ENCODE data around the gene OSBPL10.

OSBPL10 gene

DNA sequence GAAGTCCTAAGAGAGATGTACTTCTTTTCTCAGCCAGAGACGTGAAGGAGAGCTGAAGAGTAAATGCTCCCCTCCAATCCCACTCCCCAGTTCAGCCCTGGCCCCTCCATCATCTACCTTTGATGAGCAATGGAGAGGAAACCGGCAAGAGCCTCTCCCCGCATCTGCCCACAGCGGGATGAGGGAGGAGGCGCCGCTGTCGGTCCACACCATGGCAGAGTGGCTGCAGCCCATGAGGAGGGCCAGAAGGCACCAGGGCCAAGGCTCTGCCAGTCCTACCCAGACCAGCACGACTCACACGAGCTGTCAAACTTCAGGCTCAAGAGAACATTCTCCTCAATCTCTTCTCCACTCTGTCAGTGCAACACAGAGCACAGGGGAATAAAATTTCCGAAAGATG lies 129.8 kb downstream of the OSBPL10 start:
- Histone ChIP-seq H3K27me3 (ENCODE audit: control insufficient read depth in 1 of 2, insufficient read depth in 2 of 2, low read length in 2 of 2) (no peaks in the 10 kb centered on the region), H3K9ac (ENCODE audit: low read length in 2 of 2) (no peak overlapping the region), H3K36me3 (ENCODE audit: control insufficient read depth in 2 of 2, insufficient read depth in 2 of 2, low read length in 2 of 2) (no peaks in the 10 kb centered on the region), H3K9me3 (ENCODE audit: control insufficient read depth in 2 of 2, low read length in 2 of 2) (no peaks in the 10 kb centered on the region), H3K4me1 (ENCODE audit: control insufficient read depth, insufficient read depth, low read length) (no peaks in the 10 kb centered on the region), H3K27ac (ENCODE audit: low read length) (no peak overlapping the region), H3K4me3 (ENCODE audit: low read length in 2 of 2) (no peak overlapping the region)

- Histone ChIP-seq H3K36me3 (ENCODE audit: control insufficient read depth in 2 of 2, insufficient read depth in 2 of 2, low read length in 2 of 2) (no peaks in the 10 kb centered on the region), H3K4me3 (ENCODE audit: low read length in 2 of 2) (no peak overlapping the region), H3K9ac (ENCODE audit: low read length in 2 of 2) (no peak overlapping the region), H3K4me1 (ENCODE audit: control insufficient read depth, insufficient read depth, low read length) (no peaks in the 10 kb centered on the region), H3K27ac (ENCODE audit: low read length) (no peak overlapping the region), H3K27me3 (ENCODE audit: control insufficient read depth in 1 of 2, insufficient read depth in 2 of 2, low read length in 2 of 2) (no peaks in the 10 kb centered on the region), H3K9me3 (ENCODE audit: control insufficient read depth in 2 of 2, low read length in 2 of 2) (no peaks in the 10 kb centered on the region)
Observed at GRCh38 chr3:31848911-31849310, 132.2 kb downstream of the OSBPL10 start.

DNA sequence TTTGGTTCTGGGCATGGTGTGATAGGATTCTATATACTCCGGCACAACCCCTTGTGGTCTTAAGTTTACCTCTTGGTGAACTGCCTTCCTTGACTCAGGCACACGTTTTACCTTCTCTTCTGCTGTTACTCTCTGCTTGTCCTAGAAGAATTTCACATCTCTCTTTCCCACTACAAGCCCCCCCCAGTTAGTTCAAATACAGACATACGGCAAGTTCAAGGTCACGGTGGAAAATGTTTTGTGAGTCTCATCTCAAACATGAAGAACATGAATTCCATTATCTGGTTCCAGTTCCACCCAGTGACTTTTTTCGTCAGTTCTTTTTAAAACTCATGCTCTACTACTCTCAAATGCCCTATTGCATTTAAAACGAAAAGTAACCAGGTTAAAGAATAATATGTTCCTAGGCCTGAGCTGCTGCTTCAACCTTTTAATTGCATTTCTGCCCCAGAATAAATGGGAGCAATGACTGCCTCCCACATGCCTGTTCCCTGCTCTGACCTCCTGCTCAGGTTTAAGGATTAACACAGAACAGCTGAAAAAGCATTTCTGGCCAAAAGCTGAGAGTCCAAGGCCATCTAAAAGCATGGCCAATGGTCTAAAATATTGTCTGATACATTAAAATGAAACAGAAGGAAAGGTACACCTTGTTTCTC lies 132.8 kb downstream of the OSBPL10 start:
- Histone ChIP-seq H3K27ac (ENCODE audit: low read length) (no peak overlapping the region), H3K4me1 (ENCODE audit: control insufficient read depth, insufficient read depth, low read length) (no peaks in the 10 kb centered on the region), H3K4me3 (ENCODE audit: low read length in 2 of 2) (no peak overlapping the region), H3K27me3 (ENCODE audit: control insufficient read depth in 1 of 2, insufficient read depth in 2 of 2, low read length in 2 of 2) (no peaks in the 10 kb centered on the region), H3K9me3 (ENCODE audit: control insufficient read depth in 2 of 2, low read length in 2 of 2) (no peaks in the 10 kb centered on the region), H3K9ac (ENCODE audit: low read length in 2 of 2) (no peak overlapping the region), H3K36me3 (ENCODE audit: control insufficient read depth in 2 of 2, insufficient read depth in 2 of 2, low read length in 2 of 2) (no peaks in the 10 kb centered on the region)

DNA sequence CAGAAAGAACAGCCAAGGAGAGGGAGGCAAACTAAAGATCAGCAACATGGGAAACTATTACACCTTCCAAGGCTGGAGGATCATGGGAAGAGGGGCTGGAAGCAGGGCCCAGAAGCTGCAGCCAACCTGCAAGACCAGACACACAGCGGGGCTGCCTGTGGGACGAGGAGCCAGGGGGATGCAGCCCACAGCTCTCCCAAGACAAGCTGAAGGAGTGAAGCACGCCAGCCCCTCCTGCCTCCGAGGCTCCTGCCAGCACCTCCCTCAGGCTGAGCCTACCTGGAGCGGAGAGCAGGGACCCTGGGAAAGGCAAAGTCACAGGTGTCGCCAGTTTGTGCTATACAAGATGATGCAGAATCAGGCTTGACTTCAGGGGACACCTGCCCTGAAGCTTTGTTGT lies 133.3 kb downstream of the OSBPL10 start:
- Histone ChIP-seq H3K4me3 (ENCODE audit: low read length in 2 of 2) (no peak overlapping the region), H3K36me3 (ENCODE audit: control insufficient read depth in 2 of 2, insufficient read depth in 2 of 2, low read length in 2 of 2) (no peaks in the 10 kb centered on the region), H3K4me1 (ENCODE audit: control insufficient read depth, insufficient read depth, low read length) (no peaks in the 10 kb centered on the region), H3K27me3 (ENCODE audit: control insufficient read depth in 1 of 2, insufficient read depth in 2 of 2, low read length in 2 of 2) (no peaks in the 10 kb centered on the region), H3K9me3 (ENCODE audit: control insufficient read depth in 2 of 2, low read length in 2 of 2) (no peaks in the 10 kb centered on the region), H3K27ac (ENCODE audit: low read length) (no peak overlapping the region), H3K9ac (ENCODE audit: low read length in 2 of 2) (no peak overlapping the region)

- Histone ChIP-seq H3K9me3 (ENCODE audit: control insufficient read depth in 2 of 2, low read length in 2 of 2) (no peaks in the 10 kb centered on the region), H3K4me1 (ENCODE audit: control insufficient read depth, insufficient read depth, low read length) (no peaks in the 10 kb centered on the region), H3K27ac (ENCODE audit: low read length) (no peak overlapping the region), H3K27me3 (ENCODE audit: control insufficient read depth in 1 of 2, insufficient read depth in 2 of 2, low read length in 2 of 2) (no peaks in the 10 kb centered on the region), H3K36me3 (ENCODE audit: control insufficient read depth in 2 of 2, insufficient read depth in 2 of 2, low read length in 2 of 2) (no peaks in the 10 kb centered on the region), H3K4me3 (ENCODE audit: low read length in 2 of 2) (no peak overlapping the region), H3K9ac (ENCODE audit: low read length in 2 of 2) (no peak overlapping the region)
Observed at GRCh38 chr3:31841515-31841914, 139.5 kb downstream of the OSBPL10 start.

DNA sequence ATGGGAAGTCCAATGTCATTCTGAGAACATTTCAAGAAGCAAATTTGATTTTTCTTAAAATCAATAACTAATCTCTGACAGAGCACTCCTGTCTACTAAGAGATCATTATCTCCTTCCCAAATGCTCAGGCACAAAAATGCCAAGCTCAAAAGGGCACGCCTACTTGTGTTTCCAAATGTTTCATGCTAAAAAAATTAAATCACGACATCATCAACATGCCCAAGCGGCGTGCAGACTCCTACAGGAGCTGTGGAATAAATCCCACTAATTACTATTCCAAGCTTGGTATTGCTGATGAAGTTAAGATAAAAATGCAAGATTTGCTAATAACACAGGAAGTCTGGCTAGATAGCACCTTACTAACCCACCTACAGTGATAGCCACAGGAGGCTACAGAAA lies 140.8 kb downstream of the OSBPL10 start:
- H3K36me3 ChIP-seq (ENCODE audit: control insufficient read depth in 2 of 2, insufficient read depth in 2 of 2, low read length in 2 of 2), result no peaks in the 10 kb centered on the region
- no peaks in the 10 kb centered on the region for H3K9me3 ChIP-seq (ENCODE audit: control insufficient read depth in 2 of 2, low read length in 2 of 2)
- no peak overlapping the region for H3K9ac ChIP-seq (ENCODE audit: low read length in 2 of 2)
- no peak overlapping the region for H3K27ac ChIP-seq (ENCODE audit: low read length)
- no peak overlapping the region for H3K4me3 ChIP-seq (ENCODE audit: low read length in 2 of 2)
- no peaks in the 10 kb centered on the region for H3K27me3 ChIP-seq (ENCODE audit: control insufficient read depth in 1 of 2, insufficient read depth in 2 of 2, low read length in 2 of 2)
- H3K4me1 ChIP-seq (ENCODE audit: control insufficient read depth, insufficient read depth, low read length), result no peaks in the 10 kb centered on the region

GRCh38 chr3:31839144-31839917 lies 141.7 kb downstream of the OSBPL10 start:
- H3K4me1 ChIP-seq (ENCODE audit: control insufficient read depth, insufficient read depth, low read length), result no peaks in the 10 kb centered on the region
- no peak overlapping the region for H3K9ac ChIP-seq (ENCODE audit: low read length in 2 of 2)
- H3K27ac ChIP-seq (ENCODE audit: low read length), result no peak overlapping the region
- no peaks in the 10 kb centered on the region for H3K36me3 ChIP-seq (ENCODE audit: control insufficient read depth in 2 of 2, insufficient read depth in 2 of 2, low read length in 2 of 2)
- no peak overlapping the region for H3K4me3 ChIP-seq (ENCODE audit: low read length in 2 of 2)
- no peaks in the 10 kb centered on the region for H3K9me3 ChIP-seq (ENCODE audit: control insufficient read depth in 2 of 2, low read length in 2 of 2)
- no peaks in the 10 kb centered on the region for H3K27me3 ChIP-seq (ENCODE audit: control insufficient read depth in 1 of 2, insufficient read depth in 2 of 2, low read length in 2 of 2)

- Histone ChIP-seq H3K9me3 (ENCODE audit: control insufficient read depth in 2 of 2, low read length in 2 of 2) (no peaks in the 10 kb centered on the region), H3K9ac (ENCODE audit: low read length in 2 of 2) (no peak overlapping the region), H3K4me3 (ENCODE audit: low read length in 2 of 2) (no peak overlapping the region), H3K36me3 (ENCODE audit: control insufficient read depth in 2 of 2, insufficient read depth in 2 of 2, low read length in 2 of 2) (no peaks in the 10 kb centered on the region), H3K27me3 (ENCODE audit: control insufficient read depth in 1 of 2, insufficient read depth in 2 of 2, low read length in 2 of 2) (no peaks in the 10 kb centered on the region), H3K27ac (ENCODE audit: low read length) (no peak overlapping the region), H3K4me1 (ENCODE audit: control insufficient read depth, insufficient read depth, low read length) (no peaks in the 10 kb centered on the region)
Observed at GRCh38 chr3:31836131-31837075, 144.7 kb downstream of the OSBPL10 start.

GRCh38 chr3:31833391-31834190 lies 147.5 kb downstream of the OSBPL10 start:
- Histone ChIP-seq H3K4me3 (ENCODE audit: low read length in 2 of 2) (no peak overlapping the region), H3K4me1 (ENCODE audit: control insufficient read depth, insufficient read depth, low read length) (no peaks in the 10 kb centered on the region), H3K9ac (ENCODE audit: low read length in 2 of 2) (no peak overlapping the region), H3K36me3 (ENCODE audit: control insufficient read depth in 2 of 2, insufficient read depth in 2 of 2, low read length in 2 of 2) (no peaks in the 10 kb centered on the region), H3K9me3 (ENCODE audit: control insufficient read depth in 2 of 2, low read length in 2 of 2) (no peaks in the 10 kb centered on the region), H3K27me3 (ENCODE audit: control insufficient read depth in 1 of 2, insufficient read depth in 2 of 2, low read length in 2 of 2) (no peaks in the 10 kb centered on the region), H3K27ac (ENCODE audit: low read length) (no peak overlapping the region)

- Histone ChIP-seq H3K4me3 (ENCODE audit: low read length in 2 of 2) (no peak overlapping the region), H3K27ac (ENCODE audit: low read length) (no peak overlapping the region), H3K4me1 (ENCODE audit: control insufficient read depth, insufficient read depth, low read length) (no peaks in the 10 kb centered on the region), H3K27me3 (ENCODE audit: control insufficient read depth in 1 of 2, insufficient read depth in 2 of 2, low read length in 2 of 2) (no peaks in the 10 kb centered on the region), H3K9ac (ENCODE audit: low read length in 2 of 2) (no peak overlapping the region), H3K36me3 (ENCODE audit: control insufficient read depth in 2 of 2, insufficient read depth in 2 of 2, low read length in 2 of 2) (no peaks in the 10 kb centered on the region), H3K9me3 (ENCODE audit: control insufficient read depth in 2 of 2, low read length in 2 of 2) (no peaks in the 10 kb centered on the region)
Observed at GRCh38 chr3:31832551-31832950, 148.5 kb downstream of the OSBPL10 start.
